Activated CD4-positive, CD25-positive, alpha-beta regulatory T cell treated with anti-CD3 and anti-CD28 coated beads, Interleukin-2, amount 50 U/mL, for 24 hours (primary cell): ENCODE results near the gene CCNI.
"Not testable (repeated sequence)": the region's sequence is repeated elsewhere in the genome, so short reads cannot be mapped to it uniquely, and the experiment has no call there.

Source experiments
- ATAC-seq, 2 donors: fragments of 150-1000 bp; cut with Tn5 transposase; one replicate each; pipeline ENCODE4 v1.10.0; 2021; ENCODE audit warnings: mild to moderate bottlenecking in 1 of 2, moderate library complexity in 1 of 2

Gene CCNI

GRCh38 chr4:77080806-77081205, 5.0 kb upstream of the CCNI start:
- ATAC-seq = not testable (repeated sequence)

GRCh38 chr4:77079281-77079680, 3.5 kb upstream of the CCNI start:
- no peak for ATAC-seq

GRCh38 chr4:77078401-77078800, 2.6 kb upstream of the CCNI start:
- no peak for ATAC-seq

- ATAC-seq = no peak
Measured at GRCh38 chr4:77076889-77077635, 1.3 kb upstream of the CCNI start.

GRCh38 chr4:77074981-77075855, 571 bp downstream of the CCNI start:
- peak; percentile 77 for ATAC-seq

GRCh38 chr4:77074381-77074831, 1.4 kb downstream of the CCNI start:
- no peak for ATAC-seq

- ATAC-seq = no peak
Measured at GRCh38 chr4:77073981-77074380, 1.8 kb downstream of the CCNI start.

GRCh38 chr4:77073106-77073809, 2.5 kb downstream of the CCNI start:
- no peak for ATAC-seq

- no peak for ATAC-seq
Measured at GRCh38 chr4:77072195-77072753, 3.5 kb downstream of the CCNI start.

- ATAC-seq = not testable (repeated sequence)
Measured at GRCh38 chr4:77069514-77069913, 6.3 kb downstream of the CCNI start.

- no peak for ATAC-seq
Measured at GRCh38 chr4:77065382-77065781, 10.4 kb downstream of the CCNI start.

- peak; percentile 63 to 91 for ATAC-seq
Measured at GRCh38 chr4:77062856-77063255, 12.9 kb downstream of the CCNI start.

- peak in 1 of 2 donors; percentile 45 for ATAC-seq
Measured at GRCh38 chr4:77052352-77052751, 23.4 kb downstream of the CCNI start.

- ATAC-seq = no peak
Measured at GRCh38 chr4:77050962-77051361, 24.8 kb downstream of the CCNI start.

GRCh38 chr4:77047037-77047436, 28.8 kb downstream of the CCNI start:
- ATAC-seq = no peak

GRCh38 chr4:77045490-77045889, 30.3 kb downstream of the CCNI start:
- no peak for ATAC-seq

GRCh38 chr4:77044461-77045150, 31.2 kb downstream of the CCNI start:
- ATAC-seq = peak; percentile 53 to 54

- no peak for ATAC-seq
Measured at GRCh38 chr4:77043507-77044136, 32.2 kb downstream of the CCNI start.

GRCh38 chr4:77040854-77041725, 34.7 kb downstream of the CCNI start:
- no peak for ATAC-seq

- no peak for ATAC-seq
Measured at GRCh38 chr4:77040270-77040669, 35.5 kb downstream of the CCNI start.

GRCh38 chr4:77039796-77040195, 36.0 kb downstream of the CCNI start:
- no peak for ATAC-seq
